ENCODE results near the gene PSG4. TPM values are rescaled to one million over a fixed set of nuclear protein-coding genes. Genes with fewer than 3 reads are reported as not detected.
"Not testable (repeated sequence)": the region's sequence is repeated elsewhere in the genome, so short reads cannot be mapped to it uniquely, and the experiment has no call there.

The PSG4 gene
- total RNA-seq, 1 donor from 2014 or later, result not detected

DNA sequence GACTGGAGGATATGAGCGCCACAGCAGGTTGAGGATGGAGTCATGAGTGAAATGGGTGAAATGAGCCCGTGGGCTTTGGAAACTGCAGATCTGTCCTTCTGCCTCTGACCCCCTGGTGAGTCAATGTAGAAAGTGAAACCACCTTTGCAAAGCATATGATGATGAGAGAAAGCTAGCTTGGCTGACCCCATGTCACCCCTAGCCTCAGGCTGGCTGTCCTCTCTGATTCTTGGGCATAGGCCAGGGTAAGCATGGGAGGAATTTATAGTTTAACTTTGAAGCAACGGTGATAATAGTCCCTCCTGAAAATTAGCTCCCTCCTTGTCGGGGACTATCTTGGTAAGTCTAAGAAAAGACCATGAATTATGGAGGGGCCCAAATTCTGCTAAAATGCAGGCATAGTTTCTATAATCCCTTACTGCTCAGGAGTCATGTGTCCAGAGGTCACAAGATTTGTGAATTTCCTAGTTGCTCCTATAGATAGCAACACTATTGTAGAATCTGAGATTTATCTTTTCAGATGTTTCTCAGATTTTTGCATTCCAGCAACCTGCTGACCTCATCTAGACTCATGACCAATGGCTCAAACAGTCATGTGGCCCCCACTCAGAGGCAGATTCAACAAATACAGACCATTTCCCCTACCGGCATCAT lies 18.9 kb upstream of the PSG4 start:
- H3K27ac Mint-ChIP-seq; H3K4me3 Mint-ChIP-seq (ENCODE audit: low read depth); H3K4me1 Mint-ChIP-seq (ENCODE audit: low read depth); H3K36me3 Mint-ChIP-seq (ENCODE audit: low read depth); H3K27me3 Mint-ChIP-seq (ENCODE audit: low read depth); intact Hi-C loops (cut with micrococcal nuclease); DNase-seq (ENCODE audit: low spot score): not testable (repeated sequence)
- H3K9me3 Mint-ChIP-seq, result peaks cover 33% of the 10 kb centered on the region

GRCh38 chr19:43221891-43222290 lies 16.5 kb upstream of the PSG4 start:
- peaks cover 11% of the 10 kb centered on the region for H3K9me3 Mint-ChIP-seq
- H3K27me3 Mint-ChIP-seq (ENCODE audit: low read depth); H3K36me3 Mint-ChIP-seq (ENCODE audit: low read depth); H3K4me1 Mint-ChIP-seq (ENCODE audit: low read depth); H3K4me3 Mint-ChIP-seq (ENCODE audit: low read depth); H3K27ac Mint-ChIP-seq; DNase-seq (ENCODE audit: low spot score); intact Hi-C loops (cut with micrococcal nuclease): not testable (repeated sequence)

- DNase-seq (ENCODE audit: low spot score); H3K9me3 Mint-ChIP-seq; intact Hi-C loops (cut with micrococcal nuclease); H3K36me3 Mint-ChIP-seq (ENCODE audit: low read depth); H3K27ac Mint-ChIP-seq; H3K4me1 Mint-ChIP-seq (ENCODE audit: low read depth); H3K27me3 Mint-ChIP-seq (ENCODE audit: low read depth); H3K4me3 Mint-ChIP-seq (ENCODE audit: low read depth): not testable (repeated sequence)
Observed at GRCh38 chr19:43219136-43219535, 13.7 kb upstream of the PSG4 start.

DNA sequence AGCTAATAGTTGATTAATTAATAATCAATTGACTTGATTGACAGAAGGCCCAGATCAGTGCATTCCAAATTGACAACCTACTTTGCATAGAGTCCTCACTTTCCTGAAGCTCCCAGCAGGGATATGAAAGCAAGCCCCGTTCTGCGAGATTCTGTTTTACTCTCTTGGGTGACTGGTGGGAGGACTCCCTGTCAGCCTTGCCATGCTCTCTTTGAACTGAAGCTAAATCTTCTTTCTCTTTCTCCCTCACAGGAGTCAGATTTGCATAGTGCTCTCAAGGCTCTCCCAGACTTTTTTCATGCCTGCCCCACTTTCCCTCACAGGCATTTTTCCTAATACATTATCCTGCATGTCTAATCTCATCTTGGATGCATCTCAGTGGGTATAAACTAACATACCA lies 10.4 kb upstream of the PSG4 start:
- H3K27me3 Mint-ChIP-seq (ENCODE audit: low read depth); H3K27ac Mint-ChIP-seq; H3K36me3 Mint-ChIP-seq (ENCODE audit: low read depth); intact Hi-C loops (cut with micrococcal nuclease); H3K4me3 Mint-ChIP-seq (ENCODE audit: low read depth); DNase-seq (ENCODE audit: low spot score); H3K9me3 Mint-ChIP-seq; H3K4me1 Mint-ChIP-seq (ENCODE audit: low read depth): not testable (repeated sequence)

GRCh38 chr19:43207991-43208390 lies 2.6 kb upstream of the PSG4 start:
- no peak overlapping the region for H3K4me3 Mint-ChIP-seq (ENCODE audit: low read depth)

GRCh38 chr19:43207174-43207573 lies 1.7 kb upstream of the PSG4 start:
- intact Hi-C loops (cut with micrococcal nuclease); DNase-seq (ENCODE audit: low spot score): not testable (repeated sequence)

More at GRCh38 chr19:43207991-43208390, 2.6 kb upstream of the PSG4 start:
- Mint-ChIP-seq H3K27me3 (ENCODE audit: low read depth) (no peaks in the 10 kb centered on the region), H3K36me3 (ENCODE audit: low read depth) (no peaks in the 10 kb centered on the region), H3K9me3 (no peaks in the 10 kb centered on the region), H3K4me1 (ENCODE audit: low read depth) (no peaks in the 10 kb centered on the region), H3K27ac (no peak overlapping the region)
- intact Hi-C loops (cut with micrococcal nuclease), result no loop called here
- no peak for DNase-seq (ENCODE audit: low spot score)

GRCh38 chr19:43203611-43204010 lies 1.8 kb downstream of the PSG4 start:
- H3K4me3 Mint-ChIP-seq (ENCODE audit: low read depth); DNase-seq (ENCODE audit: low spot score); H3K9me3 Mint-ChIP-seq; H3K27me3 Mint-ChIP-seq (ENCODE audit: low read depth); intact Hi-C loops (cut with micrococcal nuclease); H3K27ac Mint-ChIP-seq; H3K36me3 Mint-ChIP-seq (ENCODE audit: low read depth); H3K4me1 Mint-ChIP-seq (ENCODE audit: low read depth): not testable (repeated sequence)

More at GRCh38 chr19:43207174-43207573, 1.7 kb upstream of the PSG4 start:
- not testable (repeated sequence) for H3K36me3 Mint-ChIP-seq (ENCODE audit: low read depth); H3K4me3 Mint-ChIP-seq (ENCODE audit: low read depth); H3K4me1 Mint-ChIP-seq (ENCODE audit: low read depth); H3K27ac Mint-ChIP-seq; H3K27me3 Mint-ChIP-seq (ENCODE audit: low read depth); H3K9me3 Mint-ChIP-seq

GRCh38 chr19:43201891-43202290 lies 3.5 kb downstream of the PSG4 start:
- H3K36me3 Mint-ChIP-seq (ENCODE audit: low read depth); DNase-seq (ENCODE audit: low spot score); intact Hi-C loops (cut with micrococcal nuclease); H3K27me3 Mint-ChIP-seq (ENCODE audit: low read depth); H3K4me1 Mint-ChIP-seq (ENCODE audit: low read depth); H3K9me3 Mint-ChIP-seq; H3K27ac Mint-ChIP-seq; H3K4me3 Mint-ChIP-seq (ENCODE audit: low read depth): not testable (repeated sequence)

DNA sequence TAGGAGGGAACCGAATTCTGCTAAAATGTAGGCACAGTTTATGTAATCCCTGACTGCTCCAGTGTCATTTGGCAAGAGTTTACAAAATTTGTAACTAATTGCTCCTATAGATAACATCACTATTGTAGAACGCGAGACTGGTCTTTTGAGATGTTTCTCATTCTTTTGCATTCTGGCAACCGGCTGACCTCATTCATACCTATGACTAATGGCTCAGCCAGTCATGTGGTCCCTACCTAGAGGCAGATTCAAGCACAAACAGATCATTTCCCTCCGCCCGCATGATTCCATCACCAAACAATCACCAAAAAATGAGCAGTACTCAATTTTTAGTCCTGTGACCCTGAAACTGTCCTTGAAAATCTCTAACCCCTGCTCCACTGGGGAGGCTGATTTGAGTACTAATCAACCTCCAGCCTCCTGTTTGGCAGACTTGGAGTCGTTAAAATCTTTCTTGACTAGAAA lies 4.1 kb downstream of the PSG4 start:
- intact Hi-C loops (cut with micrococcal nuclease); H3K4me1 Mint-ChIP-seq (ENCODE audit: low read depth); H3K27me3 Mint-ChIP-seq (ENCODE audit: low read depth); H3K36me3 Mint-ChIP-seq (ENCODE audit: low read depth); DNase-seq (ENCODE audit: low spot score); H3K9me3 Mint-ChIP-seq; H3K4me3 Mint-ChIP-seq (ENCODE audit: low read depth); H3K27ac Mint-ChIP-seq: not testable (repeated sequence)

DNA sequence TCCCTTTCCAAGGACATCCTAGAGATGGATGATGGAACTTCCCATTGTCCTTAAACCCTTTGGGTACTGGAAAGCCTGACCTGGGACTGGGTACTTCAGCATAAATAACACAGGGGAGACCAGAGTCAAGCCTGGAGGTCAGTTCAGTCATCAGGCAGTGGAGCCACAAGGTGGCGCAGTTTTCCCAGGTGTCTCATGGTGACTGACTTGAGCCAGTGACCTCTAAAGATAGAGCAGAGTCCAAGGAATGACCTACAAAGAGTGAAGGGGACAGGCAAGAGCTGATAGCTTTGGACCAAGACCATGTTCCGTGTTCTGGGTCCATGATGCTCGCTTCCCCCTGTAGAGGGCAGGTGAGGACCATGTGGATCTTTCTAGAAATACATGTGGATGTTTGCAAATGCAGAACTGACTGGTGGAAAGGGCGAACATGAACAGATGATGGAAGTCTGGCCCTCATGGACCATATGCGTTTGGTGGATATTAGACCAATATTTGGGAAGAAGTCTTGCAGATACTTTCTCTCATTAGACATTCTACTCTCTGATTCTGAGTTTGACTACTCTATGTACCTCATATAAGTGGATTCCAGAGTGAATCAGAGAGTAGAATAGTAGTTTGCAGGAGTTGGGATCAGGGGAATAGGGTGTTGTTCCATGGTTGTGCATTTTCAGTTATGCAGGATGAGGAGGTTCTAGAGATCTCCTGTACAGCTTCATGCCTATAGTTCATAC lies 6.6 kb downstream of the PSG4 start:
- H3K4me3 Mint-ChIP-seq (ENCODE audit: low read depth); H3K27ac Mint-ChIP-seq; H3K36me3 Mint-ChIP-seq (ENCODE audit: low read depth); H3K9me3 Mint-ChIP-seq; DNase-seq (ENCODE audit: low spot score); H3K27me3 Mint-ChIP-seq (ENCODE audit: low read depth); intact Hi-C loops (cut with micrococcal nuclease); H3K4me1 Mint-ChIP-seq (ENCODE audit: low read depth): not testable (repeated sequence)

DNA sequence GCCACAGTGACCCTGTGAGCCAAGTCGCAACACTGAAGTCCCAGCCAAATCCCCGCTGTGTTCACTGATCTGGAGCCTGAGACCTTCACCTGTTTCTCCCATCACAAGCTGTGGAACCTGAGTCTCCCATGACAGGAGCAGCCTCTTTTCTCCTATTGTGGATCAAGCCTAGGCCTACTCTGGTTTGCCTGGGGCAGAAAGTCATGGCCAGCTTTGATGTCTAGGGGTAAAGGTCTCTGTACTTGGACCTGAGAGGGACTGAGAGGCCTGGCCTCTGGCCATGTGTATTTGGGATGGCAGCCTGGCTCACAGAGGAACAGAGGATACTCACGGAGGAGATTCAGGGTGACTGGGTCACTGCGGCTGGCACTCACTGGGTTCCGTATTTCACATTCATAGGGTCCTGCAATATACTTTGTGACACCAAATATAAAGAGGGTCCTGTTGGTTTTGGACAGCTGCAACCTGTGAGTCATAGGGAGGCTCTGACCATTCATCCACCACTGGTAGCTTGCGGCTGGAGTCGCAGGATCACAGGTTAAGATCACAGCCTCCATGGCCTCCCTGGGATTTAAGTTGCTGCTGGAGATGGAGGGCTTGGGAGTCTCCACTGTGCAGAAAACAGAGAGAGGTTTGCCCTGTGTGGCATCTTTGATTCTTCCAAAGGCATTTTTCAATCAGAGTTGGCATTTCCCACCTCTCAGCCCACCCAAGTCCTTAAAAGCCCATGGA lies 7.6 kb downstream of the PSG4 start:
- H3K9me3 Mint-ChIP-seq; H3K27ac Mint-ChIP-seq; DNase-seq (ENCODE audit: low spot score); intact Hi-C loops (cut with micrococcal nuclease); H3K36me3 Mint-ChIP-seq (ENCODE audit: low read depth); H3K4me1 Mint-ChIP-seq (ENCODE audit: low read depth); H3K27me3 Mint-ChIP-seq (ENCODE audit: low read depth); H3K4me3 Mint-ChIP-seq (ENCODE audit: low read depth): not testable (repeated sequence)

- H3K4me1 Mint-ChIP-seq (ENCODE audit: low read depth); H3K9me3 Mint-ChIP-seq; DNase-seq (ENCODE audit: low spot score); H3K27me3 Mint-ChIP-seq (ENCODE audit: low read depth); H3K36me3 Mint-ChIP-seq (ENCODE audit: low read depth); intact Hi-C loops (cut with micrococcal nuclease); H3K4me3 Mint-ChIP-seq (ENCODE audit: low read depth); H3K27ac Mint-ChIP-seq: not testable (repeated sequence)
Observed at GRCh38 chr19:43194397-43194796, 11.0 kb downstream of the PSG4 start.
